ENCODE results near the gene TREML4.

Gene TREML4

GRCh38 chr6:41197234-41197633, 30.9 kb upstream of the TREML4 start:
- H3K27ac ChIP-seq: no peak overlapping the region
- no peak overlapping the region for H3K4me3 ChIP-seq (ENCODE audit: low read depth, low read length)
- no peak overlapping the region for H3K9ac ChIP-seq
- no peak overlapping the region for H2AFZ ChIP-seq
- no peaks in the 10 kb centered on the region for H3K36me3 ChIP-seq (ENCODE audit: control insufficient read depth, insufficient read depth, low read length)
- H3K27me3 ChIP-seq (ENCODE audit: control insufficient read depth, insufficient read depth, low read length): no peaks in the 10 kb centered on the region
- no peaks in the 10 kb centered on the region for H3K79me2 ChIP-seq
- no peak for TF ChIP-seq CTCF (IDR thresholded peaks at IDR 0.05)
- no peaks in the 10 kb centered on the region for H3K4me1 ChIP-seq
- no peak overlapping the region for H3K4me2 ChIP-seq (ENCODE audit: low read length)
- no peaks in the 10 kb centered on the region for H3K9me3 ChIP-seq (ENCODE audit: control insufficient read depth, low read length)

GRCh38 chr6:41199552-41200246, 28.4 kb upstream of the TREML4 start:
- H3K4me2 ChIP-seq (ENCODE audit: low read length): no peak overlapping the region
- no peak overlapping the region for H3K4me3 ChIP-seq (ENCODE audit: low read depth, low read length)
- no peak overlapping the region for H3K27ac ChIP-seq
- no peak overlapping the region for H3K9ac ChIP-seq
- H3K27me3 ChIP-seq (ENCODE audit: control insufficient read depth, insufficient read depth, low read length): no peaks in the 10 kb centered on the region
- no peak overlapping the region for H2AFZ ChIP-seq
- no peaks in the 10 kb centered on the region for H3K9me3 ChIP-seq (ENCODE audit: control insufficient read depth, low read length)
- no peaks in the 10 kb centered on the region for H3K79me2 ChIP-seq
- H3K4me1 ChIP-seq: no peaks in the 10 kb centered on the region
- H3K36me3 ChIP-seq (ENCODE audit: control insufficient read depth, insufficient read depth, low read length): no peaks in the 10 kb centered on the region
- no peak for TF ChIP-seq CTCF (IDR thresholded peaks at IDR 0.05)

- Histone ChIP-seq H3K9ac (no peak overlapping the region), H3K36me3 (ENCODE audit: control insufficient read depth, insufficient read depth, low read length) (no peaks in the 10 kb centered on the region), H3K27ac (no peak overlapping the region), H3K4me1 (no peaks in the 10 kb centered on the region), H3K79me2 (no peaks in the 10 kb centered on the region), H2AFZ (no peak overlapping the region), H3K9me3 (ENCODE audit: control insufficient read depth, low read length) (no peaks in the 10 kb centered on the region), H3K27me3 (ENCODE audit: control insufficient read depth, insufficient read depth, low read length) (no peaks in the 10 kb centered on the region), H3K4me2 (ENCODE audit: low read length) (no peak overlapping the region), H3K4me3 (ENCODE audit: low read depth, low read length) (no peak overlapping the region)
- no peak for TF ChIP-seq CTCF (IDR thresholded peaks at IDR 0.05)
These were observed 27.8 kb upstream of the TREML4 start for GRCh38 chr6:41200296-41200900.

- Histone ChIP-seq H3K4me2 (ENCODE audit: low read length) (no peak within 1 kb of the TSS), H2AFZ (no peak within 1 kb of the TSS), H3K27me3 (ENCODE audit: control insufficient read depth, insufficient read depth, low read length) (no peaks in the 10 kb centered on the region), H3K4me3 (ENCODE audit: low read depth, low read length) (no peak within 1 kb of the TSS), H3K36me3 (ENCODE audit: control insufficient read depth, insufficient read depth, low read length) (no peaks in the 10 kb centered on the region), H3K4me1 (no peaks in the 10 kb centered on the region), H3K9me3 (ENCODE audit: control insufficient read depth, low read length) (no peaks in the 10 kb centered on the region), H3K27ac (no peak within 1 kb of the TSS), H3K79me2 (no peaks in the 10 kb centered on the region), H3K9ac (no peak within 1 kb of the TSS)
- no peak for TF ChIP-seq CTCF (IDR thresholded peaks at IDR 0.05)
These were observed 27.0 kb upstream of the TREML4 start, which contains the start of gene TREML2 for GRCh38 chr6:41200901-41201763. TREML2 (minus strand) TSS chr6:41201149; CDS start chr6:41201008, 141 bp downstream.
